Activated CD4-positive, alpha-beta T cell treated with anti-CD3 and anti-CD28 coated beads, Interleukin-2, amount 50 U/mL, for 4 hours (primary cell): ENCODE data around the gene PAQR4.

Source experiments
- DNase-seq, 2 experiments: peaks; one replicate each; pipeline ENCODE4 v3.0.0-alpha.2; 2020

The PAQR4 gene

DNA sequence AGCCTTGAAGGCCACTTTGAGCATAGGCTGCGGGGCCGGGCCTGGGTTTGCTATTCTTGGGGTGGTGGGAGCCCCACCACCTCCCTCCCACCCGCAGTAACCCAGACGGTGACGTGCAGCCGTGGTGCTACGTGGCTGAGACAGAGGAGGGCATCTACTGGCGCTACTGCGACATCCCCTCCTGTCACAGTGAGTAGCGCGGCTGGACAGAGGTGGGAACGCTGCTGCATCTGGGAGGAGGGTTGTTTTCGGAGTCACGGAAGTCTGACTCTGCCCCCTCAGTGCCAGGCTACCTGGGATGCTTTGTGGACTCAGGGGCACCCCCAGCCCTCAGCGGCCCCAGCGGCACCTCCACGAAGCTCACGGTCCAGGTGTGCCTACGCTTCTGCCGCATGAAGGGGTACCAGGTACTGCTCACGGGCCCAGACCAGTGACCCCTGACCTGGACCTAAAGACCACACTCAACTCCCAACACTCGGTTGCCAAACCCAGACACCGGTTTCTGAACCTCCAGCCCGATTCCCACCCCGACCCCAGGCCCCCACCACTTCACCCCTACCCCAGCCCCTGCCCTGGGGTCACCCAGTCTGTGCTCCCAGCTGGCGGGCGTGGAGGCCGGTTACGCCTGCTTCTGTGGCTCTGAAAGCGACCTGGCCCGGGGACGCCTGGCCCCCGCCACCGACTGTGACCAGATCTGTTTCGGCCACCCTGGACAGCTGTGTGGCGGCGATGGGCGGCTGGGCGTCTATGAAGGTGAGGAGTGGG lies 2.9 kb upstream of the PAQR4 start:
- DNase-seq: no peak

DNA sequence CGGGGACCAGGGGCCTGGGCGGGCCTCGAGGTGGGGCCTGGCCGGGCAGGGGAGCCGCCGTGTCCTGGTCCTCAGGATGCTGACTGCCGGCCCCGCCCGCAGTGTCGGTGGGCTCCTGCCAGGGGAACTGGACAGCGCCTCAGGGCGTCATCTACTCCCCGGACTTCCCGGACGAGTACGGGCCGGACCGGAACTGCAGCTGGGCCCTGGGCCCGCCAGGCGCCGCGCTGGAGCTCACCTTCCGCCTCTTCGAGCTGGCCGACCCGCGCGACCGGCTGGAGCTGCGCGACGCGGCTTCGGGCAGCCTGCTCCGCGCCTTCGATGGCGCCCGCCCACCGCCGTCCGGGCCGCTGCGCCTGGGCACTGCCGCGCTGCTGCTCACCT lies 2.3 kb upstream of the PAQR4 start:
- DNase-seq: no peak

DNA sequence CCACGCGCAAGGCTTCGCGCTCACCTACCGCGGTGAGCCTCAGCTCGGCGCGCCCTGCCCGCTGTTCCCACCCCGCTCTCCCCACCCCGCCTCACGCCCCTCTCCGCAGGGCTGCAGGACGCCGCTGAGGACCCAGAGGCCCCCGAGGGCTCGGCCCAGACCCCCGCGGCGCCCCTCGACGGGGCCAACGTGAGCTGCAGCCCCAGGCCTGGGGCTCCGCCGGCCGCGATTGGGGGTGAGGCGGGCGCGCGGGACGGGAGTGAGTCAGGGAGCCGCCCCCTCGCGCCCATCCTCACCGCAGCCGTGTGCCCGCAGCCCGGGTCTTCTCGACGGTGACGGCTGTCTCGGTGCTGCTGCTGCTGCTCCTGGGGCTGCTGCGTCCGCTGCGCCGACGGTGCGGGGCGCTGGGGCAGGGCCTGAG lies 1.9 kb upstream of the PAQR4 start:
- DNase-seq: no peak

DNA sequence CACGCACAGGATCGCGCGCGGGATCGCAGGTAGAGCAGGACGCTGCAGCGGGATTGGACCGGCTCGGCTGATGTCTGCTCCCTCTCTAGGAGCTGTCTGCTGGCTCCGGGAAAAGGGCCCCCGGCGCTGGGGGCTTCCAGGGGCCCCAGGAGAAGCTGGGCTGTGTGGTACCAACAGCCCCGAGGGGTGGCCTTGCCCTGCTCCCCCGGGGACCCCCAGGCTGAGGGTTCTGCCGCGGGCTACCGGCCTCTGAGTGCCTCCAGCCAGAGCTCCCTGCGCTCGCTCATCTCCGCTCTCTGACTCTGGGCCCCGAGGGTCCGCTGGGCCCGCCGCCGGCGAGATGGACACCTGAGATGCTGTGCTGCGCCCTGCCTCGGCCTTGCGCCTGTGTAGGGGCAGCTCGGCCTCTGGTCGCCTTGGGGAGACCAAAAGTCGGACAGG lies 1.4 kb upstream of the PAQR4 start:
- no peak for DNase-seq

DNA sequence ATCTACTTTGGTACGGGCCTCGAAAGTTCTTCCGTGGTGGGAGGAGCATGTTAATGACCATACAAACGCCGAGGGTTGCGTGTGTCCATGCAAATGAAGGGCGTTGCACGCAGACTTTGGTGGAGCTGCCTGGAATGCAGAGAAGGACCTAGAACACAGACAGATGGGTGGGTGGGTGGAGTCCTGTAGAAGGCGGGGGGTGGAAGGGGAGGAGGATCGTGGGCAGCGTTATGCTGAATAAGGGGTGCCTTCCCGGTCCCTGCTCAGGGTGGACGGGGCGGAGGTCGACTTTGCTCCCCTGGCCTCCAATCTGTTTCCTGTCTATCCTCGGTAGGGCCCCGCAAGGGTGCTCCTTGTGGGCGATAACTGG lies 795 bp upstream of the PAQR4 start:
- DNase-seq: no peak

- peak; percentile 56 to 63 for DNase-seq
These were observed 685 bp downstream of the PAQR4 start for GRCh38 chr16:2969545-2970521.

DNA sequence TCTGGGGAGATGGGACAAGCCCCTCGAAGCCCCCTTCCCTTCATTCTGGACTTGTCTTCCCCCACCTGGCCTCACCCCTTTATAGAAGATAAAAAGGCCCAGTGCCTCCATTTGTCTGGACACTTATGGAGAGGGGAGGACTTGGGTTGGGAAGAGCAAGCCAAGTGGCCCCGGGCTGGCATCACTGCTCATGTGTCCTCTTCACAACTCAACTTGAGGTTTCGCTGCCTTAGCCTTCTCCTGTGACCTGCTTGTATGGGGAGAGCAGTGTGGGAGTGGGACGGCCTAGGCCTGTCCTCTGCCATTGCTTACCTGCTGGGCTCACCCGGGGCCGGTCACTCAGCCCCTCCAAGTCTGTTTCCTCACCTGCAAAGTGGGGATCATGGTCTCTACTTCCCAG lies 1.4 kb downstream of the PAQR4 start:
- no peak for DNase-seq

- no peak for DNase-seq
These were observed 2.2 kb downstream of the PAQR4 start for GRCh38 chr16:2971134-2971984.

DNA sequence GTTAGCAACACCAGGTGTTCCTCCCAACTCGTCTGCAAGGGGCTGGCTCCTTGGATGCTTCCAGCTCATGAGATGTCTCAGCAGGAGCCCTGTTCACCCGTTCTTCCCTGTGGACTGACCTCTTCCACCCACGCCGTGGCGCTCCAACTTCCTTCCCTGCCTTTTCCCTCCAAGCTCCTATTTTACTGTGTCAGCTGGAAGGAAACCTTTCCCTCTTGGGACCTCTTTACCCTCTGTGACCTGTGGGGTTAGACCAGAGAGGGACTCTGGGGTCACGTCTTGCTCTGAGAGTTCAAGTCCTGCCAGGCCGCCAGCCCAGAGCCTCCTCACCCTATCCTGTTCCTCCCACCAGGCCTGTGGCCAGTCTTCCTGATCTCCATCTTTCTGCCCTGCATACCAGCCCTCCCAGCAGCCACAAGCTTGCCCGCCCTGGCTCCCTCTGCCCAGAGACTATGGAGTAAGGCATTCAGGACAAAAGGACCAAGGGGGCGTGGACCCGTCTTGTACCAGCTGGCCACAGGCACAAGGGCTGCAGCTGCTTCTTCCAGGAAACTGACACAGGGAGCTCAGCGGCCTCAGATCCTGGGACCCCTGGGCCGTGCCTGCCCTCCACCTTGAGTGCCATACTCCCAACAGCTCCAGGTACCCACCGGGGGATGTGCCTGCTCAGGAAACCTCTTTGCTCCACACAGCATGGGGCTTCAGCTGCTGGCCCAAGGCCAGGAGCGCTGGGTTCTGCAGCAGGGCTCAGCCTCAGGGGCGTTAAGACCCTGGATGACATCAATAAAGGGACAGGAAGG lies 3.0 kb downstream of the PAQR4 start:
- DNase-seq: no peak

DNA sequence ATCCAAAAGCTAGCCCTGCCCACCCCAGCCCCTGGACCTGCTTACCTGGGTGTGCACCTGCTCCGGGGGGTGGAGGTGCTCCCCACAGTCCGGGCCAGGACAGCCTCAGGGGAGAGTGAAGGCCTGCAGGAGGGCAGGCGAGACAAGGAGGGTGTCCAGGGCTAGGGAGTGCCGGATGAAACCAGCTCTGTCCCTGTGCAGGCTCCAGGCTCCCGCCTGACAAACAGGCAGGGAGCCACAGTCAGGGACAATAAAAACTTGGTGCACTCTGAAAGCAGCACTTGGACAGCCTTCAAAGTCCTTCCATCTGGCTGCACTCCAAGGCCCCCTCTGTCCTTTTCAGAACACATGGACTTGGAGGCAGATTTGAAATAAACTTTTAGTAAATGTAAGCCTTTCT lies 3.9 kb downstream of the PAQR4 start:
- DNase-seq: no peak

- DNase-seq: no peak
These were observed 4.6 kb downstream of the PAQR4 start for GRCh38 chr16:2973605-2974318.

- DNase-seq: no peak
These were observed 5.3 kb downstream of the PAQR4 start for GRCh38 chr16:2974319-2975056.

DNA sequence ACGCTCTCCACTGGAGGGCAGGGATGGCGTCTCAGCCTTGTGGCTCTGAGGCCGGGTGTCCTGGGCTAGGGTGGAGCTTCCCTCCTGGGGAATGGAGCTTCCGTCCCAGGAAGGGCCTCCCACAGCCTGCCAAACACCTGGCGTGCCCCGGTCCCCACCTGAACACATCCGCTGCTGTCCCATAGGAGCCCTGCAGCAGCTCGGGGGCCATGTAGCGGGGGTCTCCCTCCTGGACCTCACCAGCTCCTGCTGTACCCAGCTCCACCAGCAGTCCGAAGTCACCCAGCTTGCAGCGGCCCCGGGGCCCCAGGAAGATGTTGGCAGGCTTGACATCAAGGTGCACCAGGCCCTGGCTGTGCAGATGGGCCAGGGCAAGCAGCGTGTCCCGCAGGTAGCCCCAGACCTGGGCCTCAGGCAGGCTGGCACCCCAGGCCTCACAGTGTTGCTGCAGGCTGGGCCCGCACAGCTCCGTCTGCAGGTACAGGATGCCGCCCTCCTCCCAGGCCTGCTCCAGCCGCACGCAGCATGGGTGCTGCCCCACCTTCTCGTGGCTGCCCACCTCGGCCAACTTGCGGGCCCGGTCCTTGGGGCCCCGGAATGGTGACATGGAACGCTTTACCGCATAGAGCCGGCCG lies 6.1 kb downstream of the PAQR4 start:
- DNase-seq: no peak

DNA sequence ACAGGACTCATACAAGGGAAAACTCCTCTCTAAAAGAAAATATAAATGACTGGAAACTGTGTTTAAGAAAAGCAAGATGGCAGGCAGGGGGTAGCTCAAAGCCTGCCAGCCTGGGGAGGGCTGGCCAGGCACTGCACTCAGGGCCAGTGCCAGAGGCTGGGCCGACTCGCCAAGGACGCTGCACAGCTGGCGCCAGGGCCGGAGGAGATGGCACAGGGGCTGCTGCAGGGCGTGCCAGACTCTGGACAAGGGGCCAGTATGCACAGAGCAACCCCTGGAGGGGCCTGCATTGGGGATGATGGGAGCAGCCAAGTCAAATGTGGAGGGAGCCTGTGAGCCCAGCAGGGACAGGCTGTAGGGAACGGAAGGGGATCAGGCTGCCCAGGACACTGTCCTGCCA lies 7.1 kb downstream of the PAQR4 start:
- DNase-seq: no peak

DNA sequence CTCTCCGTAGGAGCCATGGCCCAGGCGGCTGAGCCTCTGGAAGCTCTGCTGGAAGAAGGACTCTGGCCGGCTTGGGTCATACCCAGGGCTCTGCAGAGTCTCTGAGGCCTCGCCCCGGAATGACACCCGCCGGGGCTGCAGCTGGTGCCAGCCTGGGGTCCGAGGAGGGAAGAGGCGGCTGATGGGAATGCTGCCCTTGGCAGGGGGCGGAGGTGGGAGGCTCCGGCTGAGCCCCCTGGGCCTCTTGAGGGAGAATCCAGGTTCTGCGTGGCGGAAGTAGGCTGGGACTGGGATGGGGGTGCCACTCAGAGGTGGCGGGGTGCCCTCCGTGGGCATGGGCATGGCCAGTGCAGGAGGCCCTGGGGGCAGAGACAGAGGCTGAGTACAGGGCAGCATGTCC lies 7.5 kb downstream of the PAQR4 start:
- no peak for DNase-seq

DNA sequence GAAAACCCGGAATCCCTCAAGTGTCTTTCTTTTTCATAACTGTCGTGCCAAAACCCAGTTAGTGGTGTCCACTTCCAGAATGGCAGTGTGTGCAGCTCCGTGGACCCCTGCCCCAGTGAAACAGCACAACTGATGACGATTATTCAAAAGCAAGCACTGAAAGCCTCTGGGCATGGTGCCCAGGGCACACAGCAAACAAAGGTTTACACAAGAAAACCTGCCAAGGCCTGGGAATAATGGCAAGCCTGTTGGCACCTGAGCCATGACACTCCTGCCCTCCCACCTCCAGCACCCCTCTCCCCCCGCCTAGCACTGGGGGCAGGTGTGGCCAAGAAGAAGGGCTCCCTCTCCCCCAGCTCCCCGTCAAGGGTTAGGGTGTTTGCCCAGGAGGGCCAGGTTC lies 8.3 kb downstream of the PAQR4 start:
- DNase-seq: no peak

DNA sequence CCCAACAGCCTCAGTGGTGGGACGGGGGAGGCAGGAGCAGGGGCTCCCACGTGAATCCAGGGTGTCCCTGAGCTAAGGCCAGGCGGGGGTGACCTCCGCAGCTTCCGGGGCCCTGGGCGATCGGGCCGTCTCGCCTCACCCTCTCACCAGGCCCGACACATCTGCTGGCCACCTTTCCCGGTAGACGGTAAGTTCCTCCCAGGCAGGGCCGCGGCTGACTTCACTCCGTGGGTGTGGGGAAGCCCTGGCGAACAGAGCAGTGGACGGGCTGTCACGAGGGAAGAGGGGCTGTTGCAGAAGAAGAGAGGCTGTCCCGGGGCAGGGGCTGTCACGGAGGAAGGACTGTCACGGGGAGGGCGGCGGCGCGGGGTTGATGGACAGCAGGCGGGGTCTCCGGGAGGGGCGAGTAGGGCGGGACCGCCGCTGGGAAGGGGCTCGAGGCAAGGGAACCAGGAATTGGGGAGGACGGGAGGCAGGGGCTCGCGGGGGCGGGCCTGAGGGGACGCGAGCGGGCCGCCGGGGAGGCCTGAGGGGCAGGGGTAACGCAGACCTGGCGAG lies 10.6 kb downstream of the PAQR4 start:
- no peak for DNase-seq

DNA sequence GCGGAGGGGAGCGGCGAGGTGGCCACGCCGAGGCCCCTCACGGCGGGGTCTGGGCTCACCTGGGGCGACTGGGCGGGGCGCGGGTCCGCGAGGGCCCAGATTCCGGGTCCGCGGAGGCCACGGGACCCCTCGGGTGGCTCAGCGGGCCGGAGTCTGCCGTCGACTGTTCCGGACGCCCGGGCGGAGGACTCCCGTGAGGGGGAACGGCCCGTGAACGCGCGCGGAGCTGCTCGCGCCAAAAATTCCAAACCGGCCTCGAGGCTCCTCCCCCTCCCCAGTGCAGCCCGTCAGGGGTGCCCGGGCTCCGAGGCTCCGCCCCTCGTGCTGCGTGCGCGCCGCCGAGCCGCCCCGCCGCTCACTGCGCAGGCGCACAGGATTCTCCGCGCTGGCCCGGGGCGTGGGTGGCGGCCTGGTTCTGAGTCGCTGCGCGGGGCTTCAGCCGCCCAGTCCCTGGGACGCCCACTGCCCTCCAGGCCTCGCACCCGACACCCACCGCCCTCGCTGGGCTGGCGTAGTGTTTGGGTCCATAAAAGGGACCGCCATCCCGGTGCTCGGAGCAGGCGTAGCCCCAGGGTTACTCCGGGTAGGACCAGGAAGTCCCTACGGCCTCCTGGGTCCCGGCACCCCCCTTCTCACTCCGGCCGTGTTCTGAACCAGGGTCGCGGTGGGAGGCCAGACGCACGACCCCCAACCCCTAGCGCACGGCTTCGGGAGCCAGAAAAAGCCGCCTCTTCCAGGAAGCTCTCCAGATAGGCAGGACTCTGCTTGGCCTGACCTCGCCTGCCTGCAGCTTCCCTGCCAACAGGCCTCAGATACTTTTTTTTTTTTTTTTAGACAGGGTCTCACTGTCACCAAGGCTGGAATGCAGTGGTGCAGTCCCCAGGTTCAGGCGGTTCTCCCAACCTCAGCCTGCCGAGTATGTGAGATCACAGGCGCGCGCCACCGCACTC lies 11.4 kb downstream of the PAQR4 start, which contains the start of gene PKMYT1:
TSS of gene PKMYT1 (minus strand) at position 220 of the 950 bp plus-strand sequence. CDS start 789 bp downstream, outside the sequence.
- DNase-seq: peak; percentile 90 to 91
